ENCODE measurements around the gene PFDN1.
A peak's percentile ranks its signal among the peaks of the same experiment; 100 is the strongest.

- peak; percentile 39; the same call in 1 of the 2 replicates for TF ChIP-seq CTCF (conservative IDR thresholded peaks at IDR 0.05; ENCODE audit: low read depth, low read length)
- no peak for TF ChIP-seq EZH2 (IDR thresholded peaks at IDR 0.05; ENCODE audit: low read length, unreplicated experiment)
- no peak for TF ChIP-seq EZH2phosphoT487 (IDR thresholded peaks at IDR 0.05; ENCODE audit: borderline replicate concordance, low read length)
Measured at GRCh38 chr5:140261403-140262171, 41.3 kb downstream of the PFDN1 start.
